Ishikawa (cell line): ENCODE measurements around the gene ADAT1.

Source experiments
- CEBPB ChIP-seq: IDR thresholded peaks from 2 replicates; pipeline ENCODE4 v1.6.1; 2012
- CREB1 ChIP-seq: IDR thresholded peaks from 2 replicates; pipeline ENCODE4 v1.6.1; 2012; ENCODE audit warnings: low read depth
- EP300 ChIP-seq: IDR thresholded peaks from 2 replicates; pipeline ENCODE4 v1.6.1; 2012; ENCODE audit warnings: borderline replicate concordance
- MAX ChIP-seq: IDR thresholded peaks from 2 replicates; pipeline ENCODE4 v1.6.1; 2012
- RAD21 ChIP-seq: IDR thresholded peaks from 2 replicates; pipeline ENCODE4 v1.6.1; 2012; ENCODE audit warnings: low read depth
- REST ChIP-seq: IDR thresholded peaks from 2 replicates; pipeline ENCODE4 v1.6.1; 2012; ENCODE audit warnings: low read depth, mild to moderate bottlenecking
- TAF1 ChIP-seq: IDR thresholded peaks from 2 replicates; pipeline ENCODE4 v1.6.1; 2012; ENCODE audit warnings: low read depth, mild to moderate bottlenecking
- YY1 ChIP-seq: IDR thresholded peaks from 2 replicates; pipeline ENCODE4 v1.6.1; 2012; ENCODE audit warnings: low read depth

- TF ChIP-seq EP300: no peak
- TF ChIP-seq YY1: no peak
- no peak for TF ChIP-seq TAF1
- no peak for TF ChIP-seq MAX
- no peak for TF ChIP-seq CREB1
- no peak for TF ChIP-seq RAD21
- no peak for TF ChIP-seq REST
- TF ChIP-seq CEBPB: no peak
Measured at GRCh38 chr16:75593825-75594820, 29.0 kb downstream of the ADAT1 start.
